Iris pigment epithelial cell (primary cell): ENCODE results near the gene CNTN5.

Experiments
- DNase-seq: peaks from one replicate; pipeline ENCODE4 v3.0.0-alpha.2; 2011; ENCODE audit warnings: low read depth

Gene CNTN5

DNA sequence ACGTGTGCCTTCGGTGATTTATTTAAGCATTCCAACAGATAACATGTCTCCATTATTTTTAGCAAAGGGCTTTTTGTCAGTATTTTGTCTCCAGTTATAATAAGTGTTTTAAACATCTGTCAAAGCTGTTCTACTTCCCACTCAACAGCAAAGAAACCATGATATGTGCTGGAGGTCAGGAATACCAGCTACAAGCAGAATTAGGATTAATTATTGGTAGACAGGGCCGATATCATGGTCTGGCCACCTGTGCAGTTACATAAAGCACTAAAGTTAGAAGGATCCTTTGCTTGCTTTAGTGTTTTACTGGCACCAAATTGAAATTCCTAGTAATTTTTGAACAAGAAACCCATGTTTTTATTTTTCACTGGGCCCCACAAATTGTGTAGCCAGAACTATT is 1075.1 kb downstream of the CNTN5 start:
- DNase-seq: no peak

DNA sequence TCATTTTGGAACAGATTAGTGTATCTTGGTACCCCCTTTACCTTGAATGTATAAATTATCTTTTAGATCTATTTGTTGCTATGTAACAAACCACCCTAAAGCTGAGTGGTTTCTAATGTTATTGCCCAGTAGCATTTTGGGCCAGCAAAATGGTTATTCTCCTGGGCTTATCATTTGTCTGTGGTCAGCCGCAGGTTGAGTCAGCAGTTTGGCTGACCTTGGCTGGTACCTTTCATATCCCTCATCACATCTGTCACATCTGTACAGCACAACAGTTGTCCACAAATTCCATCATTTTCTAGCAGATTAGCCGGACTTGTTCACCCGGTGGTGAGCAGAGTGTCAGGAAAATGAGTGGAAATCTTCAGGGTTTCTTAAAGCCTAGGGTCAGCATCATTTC is 1077.8 kb downstream of the CNTN5 start:
- DNase-seq: no peak

DNA sequence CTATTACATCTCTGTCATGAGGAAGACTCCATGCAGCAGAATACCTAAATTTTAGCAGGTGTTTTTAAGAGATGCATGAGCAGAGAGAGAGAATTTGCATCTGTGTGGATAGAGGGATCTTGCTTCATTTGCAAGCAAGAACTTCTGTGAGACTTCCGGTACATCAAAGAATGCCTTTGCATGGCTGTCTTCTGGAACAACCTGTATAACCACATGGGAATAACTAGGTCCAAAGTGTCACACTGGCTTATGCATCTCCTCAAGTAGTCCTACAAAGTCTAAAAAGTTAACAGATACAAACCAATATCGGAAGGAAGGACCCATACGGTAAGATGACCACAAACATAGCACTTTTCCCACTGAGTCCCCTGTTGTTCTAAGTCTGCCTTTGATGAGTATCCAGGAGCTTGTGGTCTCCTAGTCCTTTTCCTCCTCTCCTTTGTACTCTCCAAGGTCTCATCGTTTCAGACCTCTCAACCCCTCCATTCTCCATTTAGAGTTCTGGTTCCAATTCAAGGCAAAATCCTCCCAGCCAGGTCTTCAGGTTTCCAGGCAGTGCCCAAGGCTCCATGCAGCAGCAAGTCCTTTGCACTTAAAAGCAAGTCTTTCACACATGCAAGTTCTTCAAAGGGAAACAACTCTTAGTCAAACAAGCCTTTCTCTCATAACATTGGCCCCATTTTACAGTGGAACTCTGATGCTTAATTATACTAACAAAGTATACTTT is 1084.7 kb downstream of the CNTN5 start:
- DNase-seq: no peak

DNA sequence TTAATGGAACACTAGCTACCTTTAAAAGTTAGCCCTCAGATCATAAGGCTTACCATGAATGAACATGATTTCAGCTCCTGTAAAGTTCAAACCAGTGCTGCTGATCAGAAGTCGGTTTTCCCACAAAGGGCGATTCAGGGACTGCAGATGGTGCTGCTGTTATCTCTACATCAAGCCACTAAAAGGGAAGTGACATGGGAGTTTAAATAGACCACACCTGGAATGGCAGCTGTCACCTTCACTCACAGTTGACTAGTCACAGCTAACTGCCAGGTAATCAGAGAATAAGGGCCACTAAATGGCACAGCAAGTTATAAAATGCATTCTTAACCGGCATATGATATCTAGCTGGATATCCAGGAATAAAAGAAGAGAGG is 1085.2 kb downstream of the CNTN5 start:
- DNase-seq: no peak

DNA sequence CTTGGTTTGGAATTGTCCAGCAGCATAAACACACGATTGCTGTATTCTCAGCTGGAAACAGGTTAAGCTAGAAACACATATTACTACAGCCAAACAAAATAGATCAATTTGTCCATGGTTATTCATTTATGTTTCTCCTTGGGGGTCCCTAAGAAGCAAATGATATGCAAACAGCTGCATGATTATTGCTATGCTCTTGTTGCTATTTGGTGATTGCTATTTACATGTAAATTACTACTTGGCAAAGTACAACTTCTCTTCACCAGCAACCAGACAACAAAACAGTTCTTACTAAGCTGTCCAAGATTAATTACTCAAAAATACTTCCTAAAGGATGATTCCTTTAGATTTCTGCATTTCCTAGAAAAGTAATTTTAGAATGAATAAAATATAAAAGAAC is 1098.4 kb downstream of the CNTN5 start:
- DNase-seq: no peak

DNA sequence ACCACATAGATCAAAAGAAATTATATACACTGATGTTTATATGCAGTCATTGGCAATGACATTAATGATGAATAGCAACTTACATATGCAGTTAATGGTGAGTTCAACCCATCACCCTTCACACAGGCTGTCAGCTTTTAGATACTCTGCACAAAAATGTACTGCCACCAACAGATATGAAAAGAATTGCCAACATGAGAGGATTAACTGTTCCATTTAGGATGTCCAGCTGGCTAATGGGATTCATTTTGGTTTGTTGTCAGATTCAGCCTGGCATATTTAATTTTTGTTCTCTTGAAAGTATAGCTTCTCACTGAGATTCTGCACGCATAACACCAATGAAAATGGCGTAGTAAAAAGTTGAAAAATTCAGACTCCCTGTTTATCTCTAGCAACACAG is 1112.4 kb downstream of the CNTN5 start:
- no peak for DNase-seq

DNA sequence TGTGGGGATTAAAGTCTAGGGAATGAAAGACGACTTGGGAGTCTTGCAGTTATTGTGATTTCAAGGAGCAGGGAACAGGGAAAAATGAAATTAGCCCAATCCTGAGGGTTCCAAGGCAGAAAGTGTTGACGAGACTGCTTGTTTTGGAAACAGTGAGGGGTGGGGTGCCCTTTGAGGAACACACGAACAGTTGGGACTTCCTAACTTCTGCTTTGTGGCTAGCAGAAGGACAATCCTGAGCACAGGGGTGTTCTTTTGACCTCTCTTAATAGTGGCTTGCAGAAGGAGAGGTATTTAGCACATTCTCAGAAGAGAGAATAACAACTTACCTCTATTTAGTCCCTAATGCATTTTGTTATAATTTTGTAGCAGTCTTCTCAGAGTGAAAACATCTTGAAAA is 1120.5 kb downstream of the CNTN5 start:
- no peak for DNase-seq

DNA sequence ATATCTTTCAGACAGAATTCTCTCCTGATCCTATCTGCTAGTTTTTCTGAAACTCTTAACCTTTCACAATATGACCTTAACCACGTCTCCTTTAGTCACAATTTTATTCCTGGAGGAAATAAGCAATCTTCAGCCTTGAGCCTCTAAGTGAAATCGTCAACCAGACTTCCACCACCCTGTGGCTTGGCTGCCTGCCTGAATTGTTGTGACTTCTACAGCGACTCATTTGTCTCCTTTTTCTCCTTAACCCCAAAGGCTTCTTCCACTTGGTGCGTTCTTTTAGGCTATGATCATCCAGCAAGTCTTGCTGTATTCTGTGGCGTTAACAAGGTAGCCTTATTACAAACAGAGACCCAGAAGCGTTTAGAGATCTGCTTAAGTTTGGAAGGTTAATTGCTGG is 1131.2 kb downstream of the CNTN5 start:
- DNase-seq: peak; percentile 27

DNA sequence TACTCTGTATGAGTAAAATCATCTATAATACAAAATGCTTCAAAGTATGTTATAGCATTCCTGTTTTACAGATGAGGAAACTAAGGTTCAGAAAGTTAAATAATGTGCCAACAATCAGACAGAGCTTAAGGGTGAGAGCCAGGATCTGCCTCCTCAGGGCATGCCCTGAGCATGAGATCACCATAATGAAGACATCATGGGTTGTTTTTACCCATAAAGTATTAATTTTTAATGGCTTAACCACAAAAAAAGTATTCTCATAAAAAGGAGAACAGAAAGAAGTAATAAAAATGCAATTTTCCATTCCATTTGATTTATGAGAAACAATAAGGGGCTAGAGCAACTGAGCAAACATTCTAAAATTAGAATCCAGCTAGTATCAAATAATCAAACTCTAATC is 1132.0 kb downstream of the CNTN5 start:
- DNase-seq: peak; percentile 10

DNA sequence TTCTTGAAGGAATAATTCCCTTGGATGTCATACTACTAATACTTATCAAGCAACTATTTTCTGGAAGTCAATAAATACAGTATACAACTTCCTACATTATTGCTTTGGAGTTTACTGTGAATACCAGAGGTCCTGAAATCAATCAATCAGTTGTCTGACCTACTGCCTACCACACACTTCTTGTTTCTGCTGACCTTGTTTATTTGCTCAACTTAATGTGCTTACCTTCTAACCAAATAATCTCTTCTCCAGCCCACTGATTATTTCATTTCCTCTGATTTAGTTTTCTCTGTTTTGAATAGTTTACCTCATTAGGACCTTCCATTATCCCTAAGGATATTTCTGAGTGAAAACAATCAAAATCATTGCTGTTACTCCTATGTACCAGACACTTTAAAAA is 1142.7 kb downstream of the CNTN5 start:
- DNase-seq: no peak

DNA sequence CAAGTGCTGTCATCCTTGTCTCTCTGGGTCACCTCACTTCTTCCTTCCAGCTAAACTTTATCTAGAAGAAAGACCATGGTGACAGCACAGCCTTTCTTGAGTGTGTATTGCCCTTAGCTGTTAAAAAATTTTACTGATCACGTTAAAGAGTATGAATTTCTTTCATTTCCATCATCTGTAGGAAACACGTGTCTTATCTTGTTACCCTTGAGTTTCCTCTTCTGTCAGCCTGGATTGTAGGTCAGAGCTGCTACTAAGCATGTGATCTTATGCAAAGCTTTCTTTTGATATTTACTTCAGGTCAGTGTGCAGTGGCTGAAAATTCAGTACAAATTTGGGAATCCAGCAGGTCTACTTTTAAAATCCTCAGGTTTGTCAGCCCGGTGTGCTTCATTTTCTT is 1154.1 kb downstream of the CNTN5 start:
- no peak for DNase-seq

DNA sequence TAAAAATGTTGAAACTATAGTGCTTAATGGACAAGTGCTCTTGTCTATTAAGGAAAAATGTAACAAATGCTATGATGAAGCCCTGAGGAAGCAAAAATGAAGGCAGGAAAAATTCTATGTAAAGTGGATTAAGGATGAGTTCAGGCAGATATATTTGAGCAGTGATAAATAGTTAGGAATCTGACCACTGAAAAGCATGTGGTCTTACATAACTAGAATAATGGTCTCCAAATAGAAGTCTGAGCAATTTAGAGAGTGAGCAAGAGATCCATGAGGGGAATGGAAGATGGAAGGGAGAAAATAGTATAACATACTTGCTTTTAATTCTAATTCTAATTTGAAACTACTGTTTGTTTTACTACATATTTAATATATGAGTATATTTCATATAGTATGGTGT is 1155.7 kb downstream of the CNTN5 start:
- no peak for DNase-seq

DNA sequence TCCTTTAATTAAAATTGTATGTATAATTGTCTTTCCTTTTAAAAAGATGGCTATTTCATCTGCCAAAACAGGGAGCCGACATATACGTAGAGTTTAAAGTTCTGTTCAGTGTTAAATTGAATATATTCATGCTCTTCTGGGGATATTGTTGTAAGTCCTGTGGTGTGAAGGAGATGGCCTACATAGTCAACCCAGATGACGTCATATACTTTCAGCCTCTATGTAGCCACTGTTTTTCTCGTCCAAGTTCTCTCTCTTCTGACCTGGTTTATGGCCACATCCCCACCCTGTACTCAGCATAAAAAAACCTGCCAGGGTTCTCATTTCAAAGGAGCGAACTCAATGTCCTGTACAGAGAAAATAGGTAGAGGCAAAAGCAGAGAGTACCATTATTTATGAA is 1156.9 kb downstream of the CNTN5 start:
- no peak for DNase-seq

DNA sequence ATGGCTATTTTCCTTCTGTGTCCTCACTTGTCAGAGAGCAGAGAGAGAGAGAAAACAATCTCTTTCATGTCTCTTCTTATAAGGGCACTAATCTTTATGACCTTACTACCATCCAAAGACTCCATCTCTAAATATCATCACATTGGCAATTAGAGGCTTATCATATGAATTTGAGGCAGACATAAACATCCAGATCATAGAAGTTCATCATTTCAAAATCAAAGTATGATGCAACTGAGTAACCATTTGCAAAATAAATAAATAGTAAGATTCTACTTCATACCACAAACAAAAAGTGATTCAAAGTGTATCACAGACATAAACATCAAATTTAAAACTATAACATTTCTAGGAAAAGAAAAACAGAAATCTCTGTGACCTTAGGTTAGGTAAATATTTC is 1161.6 kb downstream of the CNTN5 start:
- no peak for DNase-seq

DNA sequence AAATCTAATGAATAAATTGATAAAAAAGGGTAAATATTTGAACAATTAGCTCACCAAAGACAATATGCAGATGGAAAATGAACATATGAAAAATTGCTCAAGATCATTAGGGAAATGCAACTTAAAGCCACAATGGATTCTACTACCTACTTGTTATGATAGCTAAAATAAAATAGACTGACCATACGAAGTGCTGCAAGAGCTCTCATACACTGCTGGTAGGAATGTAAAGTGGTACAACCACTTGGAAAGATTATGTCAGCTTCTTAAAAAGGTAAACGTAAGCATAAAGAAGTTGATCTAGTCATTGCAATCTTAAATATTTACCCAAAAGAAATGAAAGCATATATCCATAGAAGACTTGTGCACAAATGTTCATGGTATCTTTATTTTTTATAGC is 1162.2 kb downstream of the CNTN5 start:
- DNase-seq: no peak

DNA sequence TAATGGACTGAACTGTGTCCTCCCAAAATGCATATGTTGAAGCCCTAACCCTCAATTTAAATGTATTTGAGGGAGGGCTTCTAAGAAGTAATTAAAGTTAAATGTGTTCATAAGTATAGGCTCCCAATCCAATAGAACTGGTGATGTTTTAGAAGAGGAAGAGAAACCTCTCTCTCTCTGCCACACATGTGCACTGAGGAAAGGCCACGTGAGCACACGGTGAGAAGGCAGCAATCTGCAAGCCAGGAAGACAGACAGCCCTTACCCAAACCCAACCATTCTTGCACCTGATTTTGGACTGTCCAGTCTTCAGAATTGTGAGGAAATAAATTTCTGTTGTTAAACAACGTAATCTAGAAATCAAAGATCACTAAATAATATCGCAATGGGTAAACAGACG is 1164.8 kb downstream of the CNTN5 start:
- DNase-seq: no peak

DNA sequence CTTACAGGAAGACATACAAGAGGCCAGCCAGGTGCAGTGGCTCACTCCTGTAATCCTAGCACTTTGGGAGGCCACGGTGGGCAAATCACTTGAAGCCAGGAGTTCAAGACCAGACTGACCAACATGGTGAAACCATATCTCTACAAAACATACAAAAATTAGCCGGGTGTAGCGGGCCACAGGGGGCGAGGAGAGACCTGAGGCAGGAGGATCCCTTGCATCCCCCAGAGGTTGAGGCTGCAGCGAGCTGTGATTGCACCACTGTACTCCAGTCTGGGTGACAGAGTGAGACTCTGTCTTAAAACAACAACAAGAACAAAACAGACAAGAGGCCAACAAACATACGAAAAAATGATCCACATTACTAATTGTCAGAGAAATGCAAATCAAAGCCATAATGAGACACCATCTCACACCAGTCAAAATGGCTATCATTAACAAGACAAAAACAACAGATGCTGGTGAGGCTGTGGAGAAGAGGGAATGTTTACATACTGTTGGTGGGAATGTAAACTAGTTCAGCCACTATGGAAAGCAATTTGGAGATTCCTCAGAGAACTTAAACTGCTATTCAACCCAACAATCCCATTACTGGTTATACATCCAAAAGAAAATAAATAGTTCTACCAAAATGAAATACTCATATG is 1167.5 kb downstream of the CNTN5 start:
- no peak for DNase-seq

DNA sequence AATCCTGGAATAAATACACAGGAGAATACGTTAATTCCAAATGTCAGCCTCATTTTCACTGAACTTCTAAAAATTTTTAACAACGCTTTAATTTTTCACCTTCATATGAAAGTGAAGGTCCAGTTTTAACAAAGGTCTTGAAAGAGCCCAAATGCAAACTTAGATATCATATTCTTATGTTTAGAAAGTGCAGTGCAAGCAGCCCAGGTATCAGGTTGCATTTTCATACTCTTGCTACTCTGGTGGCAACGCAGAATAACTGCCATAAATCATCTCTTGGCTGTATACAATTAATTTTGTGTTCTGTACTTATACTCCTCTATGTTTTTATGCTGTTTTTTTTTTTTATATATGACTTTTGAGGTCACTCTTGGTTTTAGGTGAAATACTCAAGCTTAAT is 1169.6 kb downstream of the CNTN5 start:
- no peak for DNase-seq

DNA sequence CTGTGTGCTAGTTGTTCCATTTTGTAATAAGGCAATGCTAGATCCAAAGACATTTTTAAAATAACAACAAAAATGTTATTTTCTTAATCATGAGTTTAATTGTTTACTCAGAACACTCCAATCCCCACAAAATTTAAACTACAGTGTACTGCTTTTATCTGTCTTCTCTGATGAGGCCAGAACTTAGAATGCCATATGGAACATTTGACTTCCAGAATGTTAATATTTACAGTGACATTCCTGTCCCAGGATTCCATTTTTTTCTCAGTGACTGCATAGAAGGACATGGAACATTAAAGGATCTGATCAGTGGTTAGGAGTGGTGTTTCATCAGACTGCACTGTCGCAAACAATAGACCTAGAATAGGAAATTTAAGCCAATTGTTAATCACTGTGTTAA is 1171.4 kb downstream of the CNTN5 start:
- no peak for DNase-seq

DNA sequence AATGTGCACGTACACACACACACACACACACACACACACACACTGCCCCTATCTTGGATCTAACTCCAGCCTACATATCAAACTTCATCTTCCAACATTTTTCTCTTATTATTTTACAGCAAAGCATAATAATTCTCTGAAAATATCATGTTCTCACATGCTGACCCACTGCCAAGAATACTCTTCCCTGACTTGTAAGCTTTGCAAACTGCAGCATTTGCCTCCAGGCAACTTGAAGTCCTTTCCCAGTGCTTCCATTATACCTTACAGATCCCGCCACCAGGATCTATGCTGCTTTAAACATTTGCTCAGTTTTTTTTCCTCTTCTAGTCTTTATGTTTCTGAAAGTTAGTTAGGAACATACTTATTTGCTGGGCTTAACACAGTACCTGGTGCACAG is 1183.0 kb downstream of the CNTN5 start:
- no peak for DNase-seq

DNA sequence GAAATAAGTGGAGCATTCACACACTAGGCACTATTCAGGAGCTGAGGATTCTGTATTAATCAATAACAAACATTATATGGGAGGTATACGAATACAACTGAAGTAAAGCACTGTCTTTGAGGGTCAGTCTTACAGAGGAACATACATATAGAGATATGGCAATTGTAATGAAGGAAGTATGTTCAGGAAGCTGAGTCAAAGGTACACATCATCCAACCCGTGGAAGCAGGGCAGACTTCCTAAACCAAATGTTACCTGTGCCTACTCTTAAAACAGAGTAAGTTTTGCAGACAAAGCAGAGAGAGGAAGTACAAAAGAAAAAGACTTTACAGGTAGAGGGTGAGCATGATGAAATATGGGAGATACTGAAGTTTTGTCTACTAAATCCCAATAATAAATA is 1185.2 kb downstream of the CNTN5 start:
- DNase-seq: no peak

DNA sequence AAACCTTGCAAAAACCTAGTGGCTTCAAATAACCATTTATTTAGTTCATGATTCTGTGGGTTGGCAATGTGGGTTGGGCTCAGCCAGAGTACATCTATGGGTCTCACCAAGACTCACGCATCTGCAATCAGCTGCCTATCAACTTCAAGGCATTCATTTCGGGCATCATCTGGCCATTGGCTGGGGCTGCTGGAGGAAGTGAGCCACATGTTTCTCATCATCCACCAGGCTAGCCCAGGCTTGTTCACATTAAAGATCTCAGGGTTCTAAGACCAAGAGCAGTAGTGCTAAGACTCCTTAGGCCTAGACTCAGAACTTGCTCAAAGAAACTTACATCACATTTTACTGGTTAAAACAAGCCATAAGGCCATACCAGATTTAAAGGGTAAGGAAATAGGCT is 1187.5 kb downstream of the CNTN5 start:
- no peak for DNase-seq

DNA sequence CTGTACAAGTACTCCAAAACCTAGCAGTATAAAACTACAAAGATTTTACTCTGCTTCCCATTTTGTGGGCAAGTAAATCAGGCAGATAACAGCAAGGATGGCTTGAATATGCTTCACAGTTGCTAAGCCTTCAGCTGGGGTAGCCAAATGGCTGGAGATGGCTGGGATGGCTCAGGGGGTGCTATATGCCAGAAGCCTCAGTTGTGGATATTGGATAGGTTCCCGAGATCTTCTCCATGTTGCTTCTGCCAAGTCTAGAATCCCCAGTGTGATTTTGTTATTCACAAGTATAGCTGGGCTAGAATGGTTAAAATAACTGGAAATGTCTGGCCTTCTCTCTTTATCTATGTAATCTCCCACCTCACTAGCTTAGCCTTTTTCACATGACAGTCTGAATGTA is 1194.0 kb downstream of the CNTN5 start:
- DNase-seq: no peak

DNA sequence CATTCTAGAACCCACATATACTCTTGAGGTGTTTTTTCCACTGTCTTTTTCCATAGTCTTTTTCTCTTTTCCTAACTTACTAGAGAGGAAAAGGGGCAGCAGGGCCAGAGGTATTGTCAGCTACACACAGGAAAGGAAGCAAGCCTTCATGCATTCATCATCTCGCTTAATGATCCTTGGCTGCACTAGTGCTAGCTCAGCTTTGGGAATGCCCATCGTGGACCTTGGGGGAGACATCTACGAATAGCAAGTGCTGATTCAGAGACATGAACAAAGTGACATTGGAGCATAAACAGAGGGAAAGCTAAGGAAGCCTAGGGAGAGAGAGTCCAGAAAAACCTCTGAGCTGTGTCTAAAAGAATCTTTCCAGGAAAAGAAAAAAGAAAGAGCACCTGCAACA is 1200.1 kb downstream of the CNTN5 start:
- DNase-seq: no peak
